Measurements from ENCODE around the gene TMPRSS3.

The TMPRSS3 gene

DNA sequence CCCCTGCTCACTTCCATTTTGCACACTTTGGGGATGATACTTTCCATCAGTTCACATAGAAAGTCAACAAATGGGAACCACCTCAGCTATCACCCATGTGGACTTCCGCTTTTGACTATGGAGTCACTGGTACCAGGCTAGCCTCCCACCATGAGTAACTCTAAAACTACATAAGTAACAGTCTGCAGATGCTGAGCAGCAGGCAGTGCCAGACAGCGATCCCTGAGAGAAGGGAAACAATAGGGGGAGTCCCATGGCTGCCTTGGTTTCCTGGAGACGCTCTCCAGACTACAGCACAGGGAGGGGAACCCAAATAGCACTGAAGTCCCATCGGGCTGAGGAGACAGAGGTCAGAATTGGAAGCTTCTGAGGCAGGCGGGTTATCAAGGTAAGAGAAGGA lies 42.2 kb downstream of the TMPRSS3 start:
- Histone ChIP-seq H3K9ac (ENCODE audit: low read length) (no peak overlapping the region), H3K27me3 (ENCODE audit: control insufficient read depth in 1 of 2, insufficient read depth in 2 of 2, low read length in 2 of 2) (no peaks in the 10 kb centered on the region), H3K4me1 (ENCODE audit: insufficient read depth, low read length) (no peaks in the 10 kb centered on the region), H3K4me3 (ENCODE audit: low read depth in 1 of 2, low read length in 2 of 2) (no peak overlapping the region), H3K36me3 (ENCODE audit: insufficient read depth, low read length) (no peaks in the 10 kb centered on the region), H3K9me3 (ENCODE audit: low read length) (no peaks in the 10 kb centered on the region), H3K27ac (ENCODE audit: low read depth, low read length) (no peak overlapping the region)

GRCh38 chr21:42352441-42353095 lies 43.3 kb downstream of the TMPRSS3 start:
- Histone ChIP-seq H3K9me3 (ENCODE audit: low read length) (no peaks in the 10 kb centered on the region), H3K9ac (ENCODE audit: low read length) (no peak overlapping the region), H3K4me3 (ENCODE audit: low read depth in 1 of 2, low read length in 2 of 2) (no peak overlapping the region), H3K27me3 (ENCODE audit: control insufficient read depth in 1 of 2, insufficient read depth in 2 of 2, low read length in 2 of 2) (no peaks in the 10 kb centered on the region), H3K36me3 (ENCODE audit: insufficient read depth, low read length) (no peaks in the 10 kb centered on the region), H3K27ac (ENCODE audit: low read depth, low read length) (no peak overlapping the region), H3K4me1 (ENCODE audit: insufficient read depth, low read length) (no peaks in the 10 kb centered on the region)

DNA sequence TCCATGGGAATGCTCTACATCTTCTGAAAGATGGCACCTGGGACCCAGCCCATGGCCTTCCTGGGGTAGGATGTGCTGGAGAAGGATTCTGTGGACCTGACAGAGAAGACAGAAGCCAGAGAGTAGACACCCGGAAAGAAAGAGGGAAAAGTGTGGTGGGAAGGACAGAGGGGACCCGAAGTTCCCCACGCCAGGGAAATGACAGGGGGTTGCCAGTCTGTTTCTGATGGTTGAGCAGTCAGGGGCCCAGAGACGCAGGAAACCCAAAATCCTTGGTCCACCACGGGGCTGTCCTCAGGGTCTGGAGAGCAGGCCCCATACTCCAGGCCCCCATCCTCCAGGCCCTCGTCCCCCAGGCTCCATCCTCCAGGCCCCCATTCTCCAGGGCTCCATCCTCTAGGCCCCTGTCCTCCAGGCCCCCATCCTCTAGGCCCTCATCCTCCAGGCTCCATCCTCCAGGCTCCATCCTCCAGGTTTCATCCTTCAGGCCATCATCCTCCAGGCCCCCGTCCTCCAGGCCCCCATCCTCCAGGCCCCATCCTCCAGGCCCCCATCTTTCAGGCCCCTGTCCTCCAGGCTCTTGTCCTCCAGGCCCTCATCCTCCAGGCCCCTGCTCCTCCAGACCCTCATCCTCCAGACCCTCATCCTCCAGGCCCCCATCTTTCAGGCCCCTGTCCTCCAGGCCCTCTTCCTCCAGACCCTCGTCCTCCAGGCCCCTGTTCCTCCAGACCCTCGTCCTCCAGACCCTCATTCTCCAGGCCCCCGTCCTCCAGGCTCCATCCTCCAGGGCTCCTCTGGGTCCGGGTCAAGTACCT lies 44.0 kb downstream of the TMPRSS3 start:
- Histone ChIP-seq H3K4me3 (ENCODE audit: low read depth in 1 of 2, low read length in 2 of 2) (no peak overlapping the region), H3K36me3 (ENCODE audit: insufficient read depth, low read length) (no peaks in the 10 kb centered on the region), H3K27me3 (ENCODE audit: control insufficient read depth in 1 of 2, insufficient read depth in 2 of 2, low read length in 2 of 2) (no peaks in the 10 kb centered on the region), H3K9me3 (ENCODE audit: low read length) (no peaks in the 10 kb centered on the region), H3K4me1 (ENCODE audit: insufficient read depth, low read length) (no peaks in the 10 kb centered on the region), H3K27ac (ENCODE audit: low read depth, low read length) (no peak overlapping the region), H3K9ac (ENCODE audit: low read length) (no peak overlapping the region)

- Histone ChIP-seq H3K4me1 (ENCODE audit: insufficient read depth, low read length) (no peaks in the 10 kb centered on the region), H3K9me3 (ENCODE audit: low read length) (no peaks in the 10 kb centered on the region), H3K27ac (ENCODE audit: low read depth, low read length) (no peak within 1 kb of the TSS), H3K4me3 (ENCODE audit: low read depth in 1 of 2, low read length in 2 of 2) (no peak within 1 kb of the TSS), H3K9ac (ENCODE audit: low read length) (no peak within 1 kb of the TSS), H3K27me3 (ENCODE audit: control insufficient read depth in 1 of 2, insufficient read depth in 2 of 2, low read length in 2 of 2) (no peaks in the 10 kb centered on the region), H3K36me3 (ENCODE audit: insufficient read depth, low read length) (no peaks in the 10 kb centered on the region)
These were observed 44.9 kb downstream of the TMPRSS3 start, which contains the start of gene TFF2 for GRCh38 chr21:42350927-42351426. TSS of gene TFF2 (minus strand) at chr21:42350994. CDS start at chr21:42350957, 37 bp downstream.

DNA sequence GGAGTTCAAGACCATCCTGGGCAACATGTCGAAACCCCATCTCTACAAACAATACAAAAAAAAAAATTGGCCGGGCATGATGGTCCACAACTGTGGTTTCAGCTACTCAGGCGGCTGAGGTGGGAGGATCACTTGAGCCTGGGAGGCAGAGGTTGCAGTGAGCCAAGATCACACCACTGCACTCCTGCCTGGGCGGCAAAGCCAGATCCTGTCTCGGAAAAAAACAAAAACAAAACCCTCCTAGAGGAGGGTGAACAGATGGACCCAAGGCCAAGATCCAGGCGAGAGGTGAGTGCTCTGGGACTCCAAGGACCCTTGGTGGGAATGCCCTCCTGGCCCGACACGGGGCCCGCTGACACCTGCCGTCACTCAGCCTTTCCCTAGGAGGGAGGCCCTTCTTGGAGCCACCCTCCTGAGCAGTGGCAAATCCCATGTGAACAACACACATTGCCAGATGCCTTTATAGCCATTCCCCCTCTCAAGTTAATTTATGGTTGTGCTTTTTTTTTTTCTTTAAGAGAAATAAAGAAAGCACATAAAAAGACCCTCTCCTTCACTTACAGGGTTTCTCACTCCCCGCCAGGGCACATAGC lies 45.4 kb downstream of the TMPRSS3 start:
- Histone ChIP-seq H3K4me1 (ENCODE audit: insufficient read depth, low read length) (no peaks in the 10 kb centered on the region), H3K27me3 (ENCODE audit: control insufficient read depth in 1 of 2, insufficient read depth in 2 of 2, low read length in 2 of 2) (no peaks in the 10 kb centered on the region), H3K4me3 (ENCODE audit: low read depth in 1 of 2, low read length in 2 of 2) (no peak overlapping the region), H3K9ac (ENCODE audit: low read length) (no peak overlapping the region), H3K36me3 (ENCODE audit: insufficient read depth, low read length) (no peaks in the 10 kb centered on the region), H3K9me3 (ENCODE audit: low read length) (no peaks in the 10 kb centered on the region), H3K27ac (ENCODE audit: low read depth, low read length) (no peak overlapping the region)

- no peaks in the 10 kb centered on the region for H3K4me1 ChIP-seq (ENCODE audit: insufficient read depth, low read length)
- H3K9ac ChIP-seq (ENCODE audit: low read length), result no peak overlapping the region
- no peaks in the 10 kb centered on the region for H3K9me3 ChIP-seq (ENCODE audit: low read length)
- no peaks in the 10 kb centered on the region for H3K27me3 ChIP-seq (ENCODE audit: control insufficient read depth in 1 of 2, insufficient read depth in 2 of 2, low read length in 2 of 2)
- no peak overlapping the region for H3K4me3 ChIP-seq (ENCODE audit: low read depth in 1 of 2, low read length in 2 of 2)
- no peak overlapping the region for H3K27ac ChIP-seq (ENCODE audit: low read depth, low read length)
- no peaks in the 10 kb centered on the region for H3K36me3 ChIP-seq (ENCODE audit: insufficient read depth, low read length)
These were observed 46.2 kb downstream of the TMPRSS3 start for GRCh38 chr21:42349420-42350317.

DNA sequence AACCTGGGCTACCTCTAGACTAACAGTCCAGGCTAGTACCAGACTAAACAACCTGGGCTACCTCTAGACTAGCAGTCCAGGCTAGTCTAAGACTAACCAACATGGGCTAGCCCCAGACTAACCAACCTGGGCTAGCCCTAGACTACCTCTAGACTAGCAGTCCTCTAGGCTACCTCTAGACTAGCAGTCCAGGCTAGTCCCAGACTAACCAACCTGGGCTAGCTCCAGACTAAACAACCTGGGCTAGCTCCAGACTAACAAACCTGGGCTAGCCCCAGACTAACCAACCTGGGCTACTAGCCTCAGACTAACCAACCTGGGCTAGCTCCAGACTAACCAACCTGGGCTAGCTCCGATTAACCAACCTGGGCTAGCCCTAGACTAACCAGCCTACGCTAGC lies 47.1 kb downstream of the TMPRSS3 start:
- Histone ChIP-seq H3K4me1 (ENCODE audit: insufficient read depth, low read length) (no peaks in the 10 kb centered on the region), H3K9me3 (ENCODE audit: low read length) (no peaks in the 10 kb centered on the region), H3K36me3 (ENCODE audit: insufficient read depth, low read length) (no peaks in the 10 kb centered on the region), H3K27ac (ENCODE audit: low read depth, low read length) (no peak overlapping the region), H3K4me3 (ENCODE audit: low read depth in 1 of 2, low read length in 2 of 2) (no peak overlapping the region), H3K9ac (ENCODE audit: low read length) (no peak overlapping the region), H3K27me3 (ENCODE audit: control insufficient read depth in 1 of 2, insufficient read depth in 2 of 2, low read length in 2 of 2) (no peaks in the 10 kb centered on the region)

DNA sequence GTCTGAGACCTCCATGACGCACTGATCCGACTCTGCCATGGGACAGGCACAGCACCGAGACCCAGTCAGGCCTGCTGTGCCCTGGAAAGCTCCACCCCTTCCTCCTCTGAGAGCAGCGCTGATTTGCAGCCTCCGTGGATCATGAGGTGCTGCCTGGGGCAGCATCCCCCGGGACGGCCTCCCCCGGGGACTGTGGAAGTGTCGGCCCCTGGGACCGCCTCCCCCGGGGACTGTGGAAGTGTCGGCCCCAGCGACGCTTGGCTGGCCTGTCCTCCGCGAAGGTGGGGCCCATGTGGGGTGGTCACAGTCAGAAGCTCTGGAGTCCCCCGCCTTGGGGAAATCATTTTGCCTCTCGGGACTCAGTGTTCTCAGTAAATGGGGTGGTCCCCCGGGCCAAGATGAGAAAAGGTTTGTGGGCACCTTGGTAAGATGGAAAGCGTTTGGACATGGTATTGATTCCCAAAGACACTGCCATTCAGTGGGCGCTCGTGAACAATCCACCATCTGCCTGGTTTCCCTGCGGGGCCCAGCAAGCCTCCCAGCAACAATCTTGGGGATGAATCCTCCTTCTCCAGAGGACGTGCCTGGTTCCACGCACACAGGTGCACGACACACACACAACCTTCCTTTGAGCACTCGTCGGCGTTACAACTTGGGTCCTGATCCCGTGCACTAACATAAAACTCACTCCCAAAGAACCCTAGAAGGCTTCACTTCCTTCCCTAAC lies 48.1 kb downstream of the TMPRSS3 start:
- H3K27me3 ChIP-seq (ENCODE audit: control insufficient read depth in 1 of 2, insufficient read depth in 2 of 2, low read length in 2 of 2), result no peaks in the 10 kb centered on the region
- H3K36me3 ChIP-seq (ENCODE audit: insufficient read depth, low read length), result no peaks in the 10 kb centered on the region
- no peak overlapping the region for H3K9ac ChIP-seq (ENCODE audit: low read length)
- no peaks in the 10 kb centered on the region for H3K4me1 ChIP-seq (ENCODE audit: insufficient read depth, low read length)
- no peaks in the 10 kb centered on the region for H3K9me3 ChIP-seq (ENCODE audit: low read length)
- H3K4me3 ChIP-seq (ENCODE audit: low read depth in 1 of 2, low read length in 2 of 2), result no peak overlapping the region
- no peak overlapping the region for H3K27ac ChIP-seq (ENCODE audit: low read depth, low read length)

DNA sequence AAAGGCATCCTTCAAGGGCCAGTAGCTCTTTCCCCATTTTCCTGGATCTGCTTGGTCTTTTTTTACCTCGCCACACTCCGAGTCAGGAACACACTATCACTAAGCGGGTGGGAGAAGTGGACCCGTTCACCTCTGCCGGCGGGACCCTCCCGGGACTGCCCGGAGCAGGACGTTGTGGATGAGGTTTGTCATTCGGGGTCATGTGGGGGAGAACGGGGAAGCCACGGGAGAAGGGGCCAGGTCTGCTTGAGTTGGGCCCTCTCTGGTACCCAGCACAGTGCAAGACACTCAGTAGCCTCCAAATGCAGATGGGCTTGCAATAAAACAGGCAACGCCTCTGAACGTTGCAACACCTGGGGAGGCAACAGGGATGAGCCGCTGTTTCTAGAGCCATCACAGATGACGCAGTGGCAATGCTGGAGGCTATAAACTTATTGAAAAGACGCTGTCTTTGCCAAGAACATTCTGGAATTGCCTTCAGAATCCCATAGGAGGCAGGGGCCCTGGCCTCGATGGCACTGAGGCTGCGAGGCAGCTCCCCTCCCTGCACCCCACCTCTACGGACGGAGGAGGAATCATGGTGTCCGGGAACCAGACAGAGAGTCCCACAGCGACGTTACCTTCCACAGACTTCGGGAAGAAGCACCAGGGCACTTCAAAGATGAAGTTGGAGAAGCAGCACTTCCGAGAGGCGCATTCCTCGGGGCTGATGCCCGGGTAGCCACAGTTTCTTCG lies 48.8 kb downstream of the TMPRSS3 start:
- Histone ChIP-seq H3K27ac (ENCODE audit: low read depth, low read length) (no peak overlapping the region), H3K36me3 (ENCODE audit: insufficient read depth, low read length) (no peaks in the 10 kb centered on the region), H3K9ac (ENCODE audit: low read length) (no peak overlapping the region), H3K4me1 (ENCODE audit: insufficient read depth, low read length) (no peaks in the 10 kb centered on the region), H3K9me3 (ENCODE audit: low read length) (no peaks in the 10 kb centered on the region), H3K27me3 (ENCODE audit: control insufficient read depth in 1 of 2, insufficient read depth in 2 of 2, low read length in 2 of 2) (no peaks in the 10 kb centered on the region), H3K4me3 (ENCODE audit: low read depth in 1 of 2, low read length in 2 of 2) (no peak overlapping the region)

DNA sequence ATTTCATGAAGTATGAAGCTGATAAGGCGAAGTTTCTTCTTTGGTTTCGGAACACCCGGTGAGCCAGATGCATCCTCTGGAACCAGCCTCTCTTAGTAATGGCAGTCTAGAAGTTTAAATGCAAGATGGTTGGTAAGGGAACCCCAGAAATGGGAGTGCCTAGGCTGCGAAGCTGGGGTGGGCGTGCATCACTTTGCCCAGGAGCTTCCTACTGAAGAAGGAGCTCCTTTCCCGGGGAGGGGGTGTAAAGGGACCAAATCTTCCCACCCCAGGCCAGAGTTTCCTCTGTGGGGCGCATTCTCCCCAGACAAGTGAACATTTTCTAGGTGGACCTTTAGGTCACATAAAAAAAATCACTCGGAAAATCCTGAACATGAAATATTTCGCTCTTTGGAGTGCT lies 49.4 kb downstream of the TMPRSS3 start:
- Histone ChIP-seq H3K4me3 (ENCODE audit: low read depth in 1 of 2, low read length in 2 of 2) (no peak overlapping the region), H3K4me1 (ENCODE audit: insufficient read depth, low read length) (no peaks in the 10 kb centered on the region), H3K27me3 (ENCODE audit: control insufficient read depth in 1 of 2, insufficient read depth in 2 of 2, low read length in 2 of 2) (no peaks in the 10 kb centered on the region), H3K27ac (ENCODE audit: low read depth, low read length) (no peak overlapping the region), H3K9me3 (ENCODE audit: low read length) (no peaks in the 10 kb centered on the region), H3K36me3 (ENCODE audit: insufficient read depth, low read length) (no peaks in the 10 kb centered on the region), H3K9ac (ENCODE audit: low read length) (no peak overlapping the region)
